Measurements from ENCODE around the gene ZCCHC24. TPM values are rescaled to one million over a fixed set of nuclear protein-coding genes. Genes with fewer than 3 reads are reported as not detected.

ZCCHC24 gene
- total RNA-seq, 4 donors from 2014 or later = 47.1 to 73.6 (median 55.5) TPM

- no peak for DNase-seq (ENCODE audit: low spot score)
- ATAC-seq (ENCODE audit: low FRiP score) = no peak
- no peak for TF ChIP-seq CTCF (IDR thresholded peaks at IDR 0.05)
These were observed 27.5 kb upstream of the ZCCHC24 start for GRCh38 chr10:79472951-79473350.

GRCh38 chr10:79472449-79472848 is 27.0 kb upstream of the ZCCHC24 start:
- no peak for TF ChIP-seq CTCF (IDR thresholded peaks at IDR 0.05)
- ATAC-seq (ENCODE audit: low FRiP score) (no peak), DNase-seq (ENCODE audit: low spot score) (no peak)

- TF ChIP-seq CTCF (IDR thresholded peaks at IDR 0.05) = no peak
- DNase-seq (ENCODE audit: low spot score) (no peak), ATAC-seq (ENCODE audit: low FRiP score) (no peak)
These were observed 26.4 kb upstream of the ZCCHC24 start for GRCh38 chr10:79471776-79472175.

- no peak for DNase-seq (ENCODE audit: low spot score)
- ATAC-seq (ENCODE audit: low FRiP score) = no peak
- TF ChIP-seq CTCF (IDR thresholded peaks at IDR 0.05) = no peak
These were observed 24.7 kb upstream of the ZCCHC24 start for GRCh38 chr10:79470096-79470495.

GRCh38 chr10:79468841-79469585 is 23.6 kb upstream of the ZCCHC24 start:
- ATAC-seq (ENCODE audit: low FRiP score) = no peak
- DNase-seq (ENCODE audit: low spot score) = no peak

GRCh38 chr10:79468015-79468560 is 22.7 kb upstream of the ZCCHC24 start:
- ATAC-seq (ENCODE audit: low FRiP score) (no peak), DNase-seq (ENCODE audit: low spot score) (no peak)
- no peak for TF ChIP-seq CTCF (IDR thresholded peaks at IDR 0.05)

More at GRCh38 chr10:79468841-79469585, 23.6 kb upstream of the ZCCHC24 start:
- TF ChIP-seq CTCF (IDR thresholded peaks at IDR 0.05) = no peak

- DNase-seq (ENCODE audit: low spot score) = no peak
- no peak for TF ChIP-seq CTCF (IDR thresholded peaks at IDR 0.05)
- no peak for ATAC-seq (ENCODE audit: low FRiP score)
These were observed 19.9 kb upstream of the ZCCHC24 start for GRCh38 chr10:79465341-79465740.

Data from omental fat pad (tissue), 4 donors.